HCT116 (cell line): Measurements from ENCODE around the gene BUB3.

Experiments used
- POLR2A ChIP-seq: IDR thresholded peaks from 2 replicates; pipeline ENCODE4 v1.7.0; 2011; ENCODE audit warnings: borderline replicate concordance; ENCODE audit not compliant: insufficient read depth, insufficient read length; ENCODE audit errors: extremely low read depth
- POLR2AphosphoS5 ChIP-seq: IDR thresholded peaks from 2 replicates; pipeline ENCODE4 v1.6.1; 2011; ENCODE audit warnings: mild to moderate bottlenecking, low read depth, low read length, moderate library complexity
- RAD21 ChIP-seq: IDR thresholded peaks from 2 replicates; pipeline ENCODE4 v1.6.1; 2012; ENCODE audit warnings: low read depth, mild to moderate bottlenecking
- SP1 ChIP-seq: IDR thresholded peaks from 2 replicates; pipeline ENCODE4 v1.6.1; 2012; ENCODE audit warnings: low read depth
- YY1 ChIP-seq: IDR thresholded peaks from 2 replicates; pipeline ENCODE4 v1.6.1; 2011; ENCODE audit warnings: low read length, low read depth, moderate library complexity, mild to moderate bottlenecking; ENCODE audit not compliant: insufficient replicate concordance; ENCODE audit errors: extremely low read depth
- ZNF274 ChIP-seq: fragments of 200-500 bp; sonication (Bioruptor generic); IDR thresholded peaks from 2 replicates; pipeline ENCODE4 v1.6.1; 2014; ENCODE audit warnings: mild to moderate bottlenecking, low read depth, low read length, inconsistent platforms
- TF ChIP-seq, protein P1 (sequence below), 3 experiments: fragments of 200-600 bp in 1 of 3; sonication (generic) in 1 of 3; IDR thresholded peaks in 2 of 3; conservative IDR thresholded peaks in 1 of 3; 2 replicates each; pipeline ENCODE4 v1.5.1; 2012 to 2017; ENCODE audit warnings: low read depth in 2 of 3, low read length in 2 of 3, antibody characterized with exemption in 1 of 3, borderline replicate concordance in 1 of 3, control low read depth in 1 of 3, mild to moderate bottlenecking in 1 of 3, mixed read lengths in 1 of 3, mixed run types in 1 of 3, moderate library complexity in 1 of 3; ENCODE audit not compliant: insufficient read depth in 1 of 3

DNA sequence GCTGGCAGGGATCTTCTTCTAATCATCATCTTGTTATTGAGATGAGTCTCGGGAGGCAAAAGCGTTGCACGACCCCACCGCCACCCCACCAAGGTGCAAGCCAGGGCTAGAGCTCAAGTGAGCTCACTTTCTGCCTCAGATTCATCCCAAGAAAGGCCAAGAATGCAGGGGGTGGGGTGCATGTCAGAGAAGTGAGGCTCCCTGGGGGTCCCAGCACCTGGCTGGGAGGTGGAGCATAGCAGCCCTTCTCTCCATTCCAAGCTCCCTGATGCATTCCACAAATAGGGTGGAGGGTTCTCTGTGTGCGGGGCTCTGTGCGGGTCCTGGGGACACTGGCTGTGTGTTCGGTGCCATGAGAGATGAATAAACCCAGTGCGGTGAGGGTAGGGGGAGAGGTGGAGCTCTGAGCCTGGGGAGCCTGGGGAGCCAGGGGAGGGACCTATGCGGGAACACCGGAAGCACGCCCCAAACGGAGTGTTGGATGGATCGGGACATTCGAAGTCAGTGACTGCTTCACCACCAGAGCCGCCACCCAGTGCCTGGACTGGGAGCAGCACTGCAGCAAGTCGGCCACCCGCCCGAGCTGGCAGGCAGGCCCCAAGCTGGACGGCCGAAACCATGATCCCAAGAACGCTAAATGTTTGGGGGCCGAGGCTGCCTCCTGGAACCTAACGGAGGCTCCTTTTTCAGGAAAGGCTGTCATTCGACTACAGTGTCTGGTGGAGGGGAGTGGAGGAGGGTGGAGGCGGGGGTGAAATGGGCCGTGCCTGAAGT lies 36.4 kb upstream of the BUB3 start:
- TF ChIP-seq, protein P1, sequence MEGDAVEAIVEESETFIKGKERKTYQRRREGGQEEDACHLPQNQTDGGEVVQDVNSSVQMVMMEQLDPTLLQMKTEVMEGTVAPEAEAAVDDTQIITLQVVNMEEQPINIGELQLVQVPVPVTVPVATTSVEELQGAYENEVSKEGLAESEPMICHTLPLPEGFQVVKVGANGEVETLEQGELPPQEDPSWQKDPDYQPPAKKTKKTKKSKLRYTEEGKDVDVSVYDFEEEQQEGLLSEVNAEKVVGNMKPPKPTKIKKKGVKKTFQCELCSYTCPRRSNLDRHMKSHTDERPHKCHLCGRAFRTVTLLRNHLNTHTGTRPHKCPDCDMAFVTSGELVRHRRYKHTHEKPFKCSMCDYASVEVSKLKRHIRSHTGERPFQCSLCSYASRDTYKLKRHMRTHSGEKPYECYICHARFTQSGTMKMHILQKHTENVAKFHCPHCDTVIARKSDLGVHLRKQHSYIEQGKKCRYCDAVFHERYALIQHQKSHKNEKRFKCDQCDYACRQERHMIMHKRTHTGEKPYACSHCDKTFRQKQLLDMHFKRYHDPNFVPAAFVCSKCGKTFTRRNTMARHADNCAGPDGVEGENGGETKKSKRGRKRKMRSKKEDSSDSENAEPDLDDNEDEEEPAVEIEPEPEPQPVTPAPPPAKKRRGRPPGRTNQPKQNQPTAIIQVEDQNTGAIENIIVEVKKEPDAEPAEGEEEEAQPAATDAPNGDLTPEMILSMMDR (IDR thresholded peaks at IDR 0.05 in 2 of 3, conservative IDR thresholded peaks at IDR 0.05 in 1 of 3; ENCODE audit: borderline replicate concordance in 1 of 3, insufficient read depth in 1 of 3, low read depth in 2 of 3, low read length in 2 of 3): no peak
- TF ChIP-seq POLR2A (no peak), ZNF274 (no peak), RAD21 (no peak), YY1 (no peak), SP1 (no peak), POLR2AphosphoS5 (no peak)
